ENCODE measurements around the gene KIF23.

KIF23 gene

DNA sequence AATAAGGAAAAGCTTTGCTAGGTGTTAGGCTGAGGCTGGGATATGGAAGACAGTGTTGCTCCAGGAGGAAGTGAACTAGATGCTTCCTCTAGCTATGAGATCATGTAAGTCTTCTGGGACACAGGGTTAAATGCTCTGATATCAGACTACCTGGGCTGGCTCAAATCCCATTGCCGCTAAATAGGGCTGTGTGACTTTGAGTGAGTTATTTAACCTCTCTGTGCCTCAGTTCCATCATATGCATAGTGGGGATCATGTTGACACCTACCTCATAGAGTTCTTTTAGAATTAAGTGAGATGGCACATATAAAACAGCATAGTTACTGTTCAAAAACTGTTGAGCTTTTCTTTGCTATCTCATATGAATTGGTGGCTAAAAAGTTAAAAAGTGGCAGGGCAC is 51.1 kb downstream of the KIF23 start:
- no peak for DNase-seq (ENCODE audit: low read depth)

DNA sequence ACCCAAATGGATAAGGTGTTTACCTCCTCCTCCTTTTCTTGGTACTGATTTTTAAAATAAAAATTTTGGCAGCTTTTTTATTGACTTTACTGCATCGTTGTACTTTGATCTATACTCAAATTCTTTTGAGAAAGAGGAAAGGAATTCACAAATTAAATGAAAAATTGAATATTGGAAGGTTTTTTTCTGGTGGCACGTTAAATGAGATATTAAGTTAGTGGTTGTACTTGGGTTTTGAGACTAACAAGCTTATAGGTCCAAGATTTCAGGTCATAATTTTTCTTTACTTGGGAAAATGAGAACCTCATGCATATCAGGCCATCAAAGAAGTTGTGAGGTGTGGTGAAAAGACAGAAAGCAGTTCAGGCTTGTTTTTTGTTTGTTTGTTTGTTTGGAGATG is 52.6 kb downstream of the KIF23 start:
- no peak for DNase-seq (ENCODE audit: low read depth)

DNA sequence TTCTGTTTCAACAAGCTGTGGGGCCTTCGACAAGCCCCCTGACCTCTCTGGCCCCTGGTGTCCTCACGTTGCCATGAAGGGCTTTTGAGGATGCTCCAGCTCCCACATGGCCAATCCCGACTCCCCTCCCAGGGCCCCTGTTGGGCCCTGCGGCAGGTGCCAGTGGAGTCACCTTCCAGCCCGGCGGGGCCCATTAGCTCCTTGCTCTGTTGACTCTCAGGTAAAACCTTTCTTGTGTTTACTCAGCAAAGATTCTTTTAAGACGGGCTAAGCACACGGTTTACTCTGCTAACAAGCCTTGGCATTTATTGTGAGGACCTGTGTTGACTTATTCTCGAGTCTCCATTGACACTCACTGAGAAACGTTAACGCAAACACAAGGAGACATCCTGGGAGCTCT is 53.5 kb downstream of the KIF23 start:
- no peak for DNase-seq (ENCODE audit: low read depth)

DNA sequence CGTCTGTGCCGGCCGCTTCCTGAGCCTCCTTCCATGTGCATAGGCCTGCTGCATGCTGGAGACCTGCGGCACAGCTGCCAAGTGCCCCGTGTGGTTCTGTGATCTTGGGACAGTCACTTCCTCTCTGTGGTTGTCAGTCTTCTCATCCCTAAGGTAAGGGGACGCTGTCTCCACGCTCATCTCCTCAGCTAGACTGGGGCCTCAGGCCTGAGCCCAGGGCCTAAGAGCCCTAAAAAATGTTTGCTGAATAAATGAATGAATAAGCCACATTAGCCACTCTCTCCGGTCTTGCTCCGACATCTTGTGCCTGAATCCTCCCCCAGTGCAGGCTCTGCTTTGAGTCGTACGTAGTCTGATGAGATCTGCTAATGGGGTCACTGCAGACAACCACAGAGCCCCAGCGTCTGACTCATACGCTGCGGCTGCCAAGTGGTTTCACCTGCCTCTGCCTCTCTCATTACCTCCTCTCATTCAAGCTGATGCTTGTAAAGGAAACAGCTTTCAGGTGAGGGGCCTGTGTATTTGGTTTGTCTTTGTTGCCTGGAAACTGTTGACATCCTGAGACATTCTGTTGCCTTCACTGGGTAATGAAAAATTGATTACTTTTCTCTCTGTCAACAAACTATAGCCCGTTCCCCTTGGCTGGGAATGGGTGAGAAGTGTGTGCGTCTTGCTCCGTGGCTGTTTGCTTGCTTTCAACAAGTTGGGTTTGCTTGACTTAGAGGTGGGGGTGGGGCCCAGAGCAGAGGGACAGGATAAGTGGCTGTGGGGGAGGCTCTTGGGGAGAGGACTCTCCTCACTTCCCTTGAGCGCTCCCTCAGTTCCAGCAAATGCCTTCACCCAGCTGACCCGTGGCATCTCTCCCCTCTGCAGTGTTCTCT is 54.3 kb downstream of the KIF23 start:
- peak; percentile 73 for DNase-seq (ENCODE audit: low read depth)

DNA sequence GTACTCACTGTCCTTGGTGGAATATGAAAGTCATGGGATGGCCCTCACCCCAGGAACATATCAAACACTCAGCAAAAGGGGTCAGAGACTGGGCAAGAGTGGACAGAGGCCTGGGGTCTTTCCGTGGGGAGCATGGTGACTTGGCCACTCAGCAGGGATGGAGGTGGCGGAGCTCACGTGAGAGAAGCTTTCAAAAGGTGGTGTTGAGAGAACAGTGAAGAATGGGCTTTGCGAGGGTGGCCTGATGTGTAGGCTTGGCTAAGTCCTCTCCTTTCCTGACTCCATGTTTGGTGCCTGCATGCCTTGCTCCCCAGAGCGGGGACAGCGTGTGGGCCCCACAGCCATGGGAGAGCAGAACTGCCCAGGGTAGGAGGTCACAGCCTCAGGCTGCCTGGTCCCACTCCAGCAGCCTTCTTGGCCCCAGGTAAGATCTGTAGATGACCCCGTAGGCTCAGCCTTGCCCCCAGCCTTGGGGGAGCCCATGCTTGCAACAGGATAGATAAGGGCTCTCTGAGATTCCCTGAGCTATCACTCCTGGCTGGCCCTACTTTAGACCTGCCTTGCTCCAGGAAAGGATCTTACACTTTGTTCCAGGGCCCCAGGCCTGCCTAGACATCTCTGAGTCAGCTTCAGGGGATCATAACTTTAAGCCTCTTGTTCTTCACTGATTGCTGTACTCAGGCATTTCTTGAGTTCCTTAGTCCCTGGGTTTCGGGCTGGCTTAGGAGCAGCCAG is 55.5 kb downstream of the KIF23 start:
- no peak for DNase-seq (ENCODE audit: low read depth)

DNA sequence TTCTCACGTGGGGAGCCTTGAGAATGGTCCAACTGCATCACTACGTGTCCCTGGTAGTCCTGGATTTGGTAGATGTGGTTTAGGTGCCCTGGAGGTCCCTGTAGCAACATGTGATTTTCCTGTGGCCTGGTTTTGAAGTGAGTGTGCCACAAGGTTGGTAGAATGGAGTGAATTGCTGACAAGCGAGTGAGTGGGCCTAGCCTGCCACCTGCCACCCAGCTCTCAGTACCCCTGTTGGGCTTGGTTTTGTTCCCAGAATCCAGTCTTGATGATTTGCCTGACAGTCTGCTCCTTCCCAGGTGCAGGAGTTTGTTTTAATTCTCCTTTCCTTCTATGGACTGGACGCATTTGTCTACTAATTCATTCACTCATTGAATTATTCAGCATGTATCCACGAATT is 57.9 kb downstream of the KIF23 start:
- no peak for DNase-seq (ENCODE audit: low read depth)

DNA sequence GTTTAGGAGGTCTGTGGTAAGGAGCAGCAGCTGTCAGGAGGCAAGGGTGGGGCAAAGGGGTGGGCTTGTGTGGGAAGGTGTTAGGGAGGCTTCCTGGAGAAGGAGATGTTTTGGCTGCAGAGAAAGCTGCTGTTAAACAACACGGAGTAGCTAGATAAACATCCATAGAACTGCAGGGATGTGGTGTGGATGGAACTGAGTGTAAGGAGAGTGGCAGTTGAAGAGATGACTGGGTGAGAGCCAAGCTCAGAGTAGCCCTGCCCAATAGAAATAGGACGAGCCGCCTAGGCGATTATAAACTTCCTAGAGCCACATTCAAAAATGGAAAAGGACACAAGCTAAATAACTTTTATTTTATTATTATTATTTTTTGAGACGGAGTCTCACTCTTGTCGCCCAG is 58.4 kb downstream of the KIF23 start:
- no peak for DNase-seq (ENCODE audit: low read depth)

DNA sequence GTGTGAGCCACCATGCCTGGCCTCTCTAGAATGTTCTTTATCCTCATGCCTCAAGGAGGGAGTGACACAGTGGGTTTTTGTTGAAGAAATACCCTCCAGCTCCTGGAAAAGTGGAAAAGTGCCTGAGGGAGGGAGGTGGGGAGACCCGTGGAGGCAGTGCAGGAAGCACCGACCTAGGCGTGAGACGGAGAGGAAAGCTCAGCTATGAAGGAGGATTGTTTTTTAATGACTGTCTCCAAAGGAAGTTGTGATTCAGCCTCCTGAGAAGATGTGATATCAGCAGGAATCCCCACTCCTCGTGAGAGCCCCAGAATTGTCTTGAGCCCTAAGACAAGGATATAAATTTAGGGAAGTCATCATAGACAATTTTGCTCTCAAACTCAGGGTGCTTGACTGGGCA is 60.1 kb downstream of the KIF23 start:
- DNase-seq (ENCODE audit: low read depth), result no peak

DNA sequence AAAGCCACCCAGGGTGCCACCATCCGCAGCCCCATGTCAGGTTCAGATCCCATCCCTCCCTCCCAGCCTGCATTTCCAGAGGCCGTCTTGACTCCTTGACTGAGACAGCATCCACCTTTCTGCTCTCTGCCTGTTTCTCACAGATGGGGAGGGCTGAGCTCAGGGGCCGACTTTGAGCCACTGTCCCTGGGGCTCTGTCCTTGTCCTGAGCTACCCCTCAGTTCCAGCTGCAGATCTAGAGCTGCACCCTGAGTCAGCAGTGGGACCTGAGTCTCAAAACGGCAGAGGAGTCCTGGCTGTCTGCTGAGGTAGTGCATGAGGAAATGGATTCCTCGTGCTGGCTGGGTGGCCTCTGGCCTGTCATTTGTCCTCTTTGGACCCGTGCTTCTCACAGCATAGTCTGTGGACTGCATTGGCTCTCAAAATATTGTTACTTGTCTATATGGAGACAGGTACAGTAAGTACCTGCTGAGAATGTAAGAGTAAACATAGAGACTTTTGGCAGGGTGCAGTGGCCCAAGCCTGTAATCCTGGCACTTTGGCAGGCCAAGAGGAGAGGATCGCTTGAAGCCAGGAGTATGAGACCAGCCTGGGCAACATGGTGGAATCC is 60.8 kb downstream of the KIF23 start:
- DNase-seq (ENCODE audit: low read depth), result no peak

DNA sequence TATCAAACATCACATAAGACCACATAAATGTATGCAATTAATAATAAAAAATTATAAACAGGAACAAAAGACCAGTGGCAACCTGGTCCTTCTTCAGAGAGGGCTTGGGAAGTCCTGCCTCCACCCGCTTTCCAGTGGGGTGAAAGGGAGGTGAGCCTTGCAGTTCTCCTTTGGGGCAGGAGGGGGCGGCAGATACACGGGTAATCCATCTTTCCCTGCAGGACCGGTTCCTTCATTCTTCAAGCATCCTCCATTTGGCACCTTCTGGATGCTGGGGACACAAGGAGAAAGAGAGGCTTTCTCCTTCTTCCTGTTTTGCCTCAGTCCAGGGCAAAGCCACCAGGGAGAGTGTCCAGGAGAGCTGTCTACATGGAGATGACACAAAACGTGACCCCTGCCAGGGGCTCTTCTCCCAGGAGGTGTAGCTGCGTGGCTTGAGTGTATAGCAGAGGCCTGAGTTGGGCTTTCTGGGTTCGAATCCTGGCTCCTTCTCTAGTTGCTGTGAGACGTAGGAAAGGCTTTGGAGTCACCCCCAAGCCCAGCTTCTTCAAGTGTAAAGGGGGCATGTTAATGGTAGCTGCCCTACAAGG is 61.7 kb downstream of the KIF23 start:
- DNase-seq (ENCODE audit: low read depth), result peak; percentile 64

DNA sequence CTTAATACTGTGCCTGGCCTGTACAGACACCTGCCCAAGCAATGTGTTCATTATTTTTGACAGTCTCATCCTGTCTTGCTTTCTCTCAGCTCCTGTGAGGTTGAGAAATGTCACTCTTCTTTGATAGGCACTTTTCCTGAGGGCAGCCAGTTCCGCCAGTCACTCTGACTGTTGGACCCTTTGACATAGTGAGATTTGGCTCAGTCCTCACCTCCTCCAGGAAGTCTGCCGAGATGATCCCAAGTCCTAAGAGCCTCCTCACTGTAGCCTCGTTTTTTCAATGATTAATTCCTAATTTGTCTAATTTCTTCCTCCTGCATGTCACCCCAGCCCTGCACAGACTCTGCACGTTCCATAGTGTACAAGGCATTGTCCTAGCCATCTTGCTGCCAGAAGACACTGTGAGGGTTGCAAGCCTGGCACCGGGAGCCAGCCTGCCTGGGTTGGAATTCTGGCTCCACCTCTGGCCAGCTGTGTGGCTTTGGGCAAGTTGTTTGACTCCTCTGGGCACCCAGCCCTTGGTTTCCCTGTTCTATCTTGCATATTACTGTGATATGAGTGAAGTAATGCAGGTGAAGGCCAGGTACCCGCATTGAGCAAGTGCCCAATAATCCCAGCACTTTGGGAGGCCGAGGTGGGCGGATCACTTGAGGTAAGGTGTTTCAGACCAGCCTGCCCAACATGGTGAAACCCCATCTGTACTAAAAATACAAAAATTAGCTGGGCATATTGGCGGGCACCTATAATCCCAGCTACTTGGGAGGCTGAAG is 62.7 kb downstream of the KIF23 start:
- DNase-seq (ENCODE audit: low read depth), result no peak

DNA sequence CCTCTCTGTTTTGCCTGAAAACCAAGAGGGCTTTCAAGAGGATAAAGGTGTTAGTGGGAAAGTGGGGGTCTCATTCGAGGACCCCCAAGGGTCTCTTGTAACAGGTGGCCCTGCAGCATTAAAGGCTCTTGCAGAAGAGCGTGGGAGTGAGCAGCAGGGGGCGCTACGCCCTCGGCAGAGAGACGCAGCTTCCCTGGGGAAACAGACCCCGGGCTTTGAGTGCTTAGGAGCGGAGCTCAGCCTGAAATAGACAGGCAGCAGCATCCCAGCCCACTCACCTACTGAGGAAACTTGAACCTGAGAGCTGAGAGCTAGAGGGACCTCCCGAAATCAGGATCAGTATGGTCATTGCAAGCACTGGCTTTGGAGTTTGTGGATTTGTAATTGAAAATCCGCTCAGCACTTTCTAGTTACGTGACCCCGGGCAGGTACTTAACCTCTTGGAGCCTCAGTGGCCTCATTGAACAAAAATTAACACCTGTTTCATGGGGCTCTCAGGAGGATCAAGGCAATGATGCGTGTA is 64.2 kb downstream of the KIF23 start:
- no peak for DNase-seq (ENCODE audit: low read depth)

DNA sequence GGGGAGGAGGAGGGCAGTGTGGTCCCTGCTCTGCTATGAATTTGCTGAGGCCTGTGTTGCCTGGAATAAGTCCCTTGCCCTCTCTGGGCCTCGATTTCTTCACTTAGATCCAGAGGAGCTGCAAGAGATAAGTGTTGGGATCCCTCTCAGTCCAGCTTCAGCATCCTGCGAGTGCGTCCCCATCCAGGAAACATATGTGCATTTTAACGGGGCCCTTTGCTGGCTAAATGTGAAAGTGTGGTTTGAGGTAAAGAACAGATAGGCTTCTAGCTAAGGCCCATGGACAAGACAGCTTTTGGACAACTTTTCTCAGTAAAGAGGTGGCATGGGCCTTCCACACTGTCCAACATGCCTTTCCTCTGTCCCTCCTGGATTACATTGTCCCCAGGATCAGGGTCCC is 64.9 kb downstream of the KIF23 start:
- DNase-seq (ENCODE audit: low read depth), result no peak

DNA sequence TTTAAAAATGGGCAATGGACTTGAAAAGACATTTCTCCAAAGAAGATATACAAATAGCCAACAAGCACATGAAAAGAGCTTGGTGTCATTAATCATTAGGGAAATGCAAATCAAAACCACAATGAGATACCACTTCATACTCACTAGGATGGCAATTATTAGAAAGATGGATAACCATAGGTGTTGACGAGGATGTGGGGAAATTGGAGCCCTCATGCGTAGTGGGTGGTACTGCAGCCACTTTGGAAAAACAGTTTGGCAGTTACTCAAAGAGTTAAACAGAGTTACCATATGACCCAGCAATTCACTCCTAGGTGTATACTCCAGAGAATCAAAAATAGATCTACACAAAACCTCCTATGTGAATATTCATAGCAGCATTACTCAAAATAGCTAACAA is 65.8 kb downstream of the KIF23 start:
- DNase-seq (ENCODE audit: low read depth), result no peak

DNA sequence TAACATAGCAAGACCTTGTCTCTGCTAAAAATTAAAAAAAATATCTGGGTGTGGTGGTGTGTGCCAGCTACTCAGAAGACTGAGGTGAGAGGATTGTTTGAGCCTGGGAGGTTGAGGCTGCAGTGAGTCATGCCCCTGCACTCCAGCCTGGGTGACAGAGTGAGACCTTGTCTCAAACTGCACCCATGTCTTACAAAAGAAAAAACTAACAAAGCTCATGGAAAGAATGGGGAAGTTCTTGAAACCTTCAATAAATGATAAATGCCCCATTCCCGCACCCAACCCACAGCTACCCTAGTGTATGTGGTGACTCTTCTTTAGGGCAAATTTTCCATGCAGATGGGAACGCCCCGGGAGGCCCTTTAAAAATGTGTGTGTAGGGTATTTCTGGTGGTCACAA is 66.8 kb downstream of the KIF23 start:
- DNase-seq (ENCODE audit: low read depth), result no peak

DNA sequence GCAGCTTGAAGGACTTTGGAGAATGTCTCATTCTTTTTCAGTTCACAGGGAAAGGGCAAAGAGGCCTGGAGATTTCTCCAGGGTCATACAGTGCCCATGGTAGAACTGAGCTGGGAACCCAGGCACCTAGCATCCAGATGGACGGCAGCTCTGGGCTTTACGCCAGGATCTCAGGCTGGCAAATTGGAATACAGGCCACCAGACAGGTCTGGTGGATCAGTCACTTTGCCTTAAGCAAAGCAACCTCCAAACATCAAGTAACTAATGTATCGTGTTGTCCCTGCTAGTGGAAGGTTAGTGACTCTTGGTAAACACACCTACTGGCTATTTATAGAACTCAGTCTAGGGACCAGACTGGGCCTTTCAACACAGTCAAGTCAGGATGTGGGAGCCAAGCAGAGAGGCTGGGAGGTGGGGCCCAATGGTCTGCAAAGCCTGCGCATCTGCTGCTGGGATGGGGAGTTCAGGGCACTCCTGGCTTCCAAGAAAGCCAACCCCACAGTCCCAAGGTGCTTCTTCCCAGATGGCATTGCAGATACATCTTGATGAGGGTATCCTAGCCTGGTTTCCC is 68.6 kb downstream of the KIF23 start:
- no peak for DNase-seq (ENCODE audit: low read depth)

DNA sequence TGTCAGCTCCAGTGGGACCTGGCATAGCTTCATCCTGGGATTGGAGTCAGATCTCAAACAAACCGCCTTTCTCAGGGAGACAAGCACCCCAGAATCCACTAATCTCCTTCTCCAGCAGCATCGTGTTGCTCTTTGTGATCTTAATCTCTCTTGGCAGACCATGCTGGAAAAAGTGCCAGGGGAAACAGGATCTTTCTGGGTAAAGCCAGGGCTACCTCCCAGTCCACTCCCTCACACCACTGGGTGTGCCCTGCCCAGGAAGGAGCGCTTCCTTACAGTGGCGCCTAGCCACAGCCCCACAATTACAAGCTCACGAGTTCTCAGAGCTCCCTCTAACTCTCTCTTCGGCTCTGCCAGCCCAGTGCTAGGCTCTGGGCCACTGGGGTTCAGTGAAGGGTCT is 70.7 kb downstream of the KIF23 start:
- DNase-seq (ENCODE audit: low read depth), result no peak

DNA sequence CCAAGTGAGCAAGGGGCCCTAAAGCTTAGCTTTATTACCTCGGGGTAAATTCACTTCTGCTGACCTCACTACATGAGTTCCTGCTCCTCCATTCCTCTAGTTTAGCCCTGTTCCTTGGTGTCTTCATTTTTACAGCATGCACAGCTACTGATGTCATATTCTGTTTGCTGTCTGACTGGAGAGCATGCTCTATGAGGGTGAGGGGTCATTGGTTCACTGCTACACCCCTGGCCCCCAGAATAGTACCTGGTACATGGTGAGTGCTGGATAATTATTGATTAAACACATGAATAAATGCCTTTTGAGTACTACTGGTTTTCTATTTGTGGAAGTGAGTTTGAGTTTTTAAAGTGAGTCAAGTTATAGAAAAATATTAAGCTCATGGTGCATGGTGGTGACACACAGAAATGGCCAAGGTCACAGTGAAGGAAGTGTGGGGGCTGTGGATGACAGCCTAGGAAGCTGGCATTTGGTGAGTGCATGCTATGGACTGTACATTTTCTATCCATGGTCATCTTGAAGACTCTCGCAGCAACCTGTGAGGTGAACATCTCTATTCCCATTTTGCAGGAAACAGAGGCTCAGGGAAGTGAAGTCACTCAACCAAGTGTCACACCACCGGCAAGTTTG is 72.4 kb downstream of the KIF23 start:
- no peak for DNase-seq (ENCODE audit: low read depth)

DNA sequence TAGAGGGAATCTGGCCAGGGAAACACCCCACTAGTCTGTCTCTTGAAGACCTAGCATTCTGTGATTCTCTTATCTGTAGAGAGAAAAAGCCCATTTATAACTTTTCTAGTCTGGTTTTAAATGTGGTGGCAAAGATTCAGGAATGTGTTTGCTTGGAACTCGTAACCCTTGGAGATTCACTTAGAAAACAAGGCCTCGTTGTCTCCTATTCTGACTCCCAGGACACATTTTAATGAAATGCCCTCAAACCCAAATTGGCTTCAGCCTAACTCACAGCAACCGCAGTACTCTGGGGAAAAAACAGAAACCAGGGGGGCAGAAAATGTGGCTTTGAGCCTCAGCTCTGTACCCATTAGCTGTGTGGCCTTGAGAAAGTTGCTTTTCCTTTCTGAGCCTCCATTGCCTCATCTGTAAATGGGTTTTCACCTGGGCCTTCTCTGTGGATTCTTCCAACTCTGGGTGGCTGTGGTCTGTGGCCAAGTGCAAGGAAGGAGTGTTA is 75.0 kb downstream of the KIF23 start:
- no peak for DNase-seq (ENCODE audit: low read depth)

DNA sequence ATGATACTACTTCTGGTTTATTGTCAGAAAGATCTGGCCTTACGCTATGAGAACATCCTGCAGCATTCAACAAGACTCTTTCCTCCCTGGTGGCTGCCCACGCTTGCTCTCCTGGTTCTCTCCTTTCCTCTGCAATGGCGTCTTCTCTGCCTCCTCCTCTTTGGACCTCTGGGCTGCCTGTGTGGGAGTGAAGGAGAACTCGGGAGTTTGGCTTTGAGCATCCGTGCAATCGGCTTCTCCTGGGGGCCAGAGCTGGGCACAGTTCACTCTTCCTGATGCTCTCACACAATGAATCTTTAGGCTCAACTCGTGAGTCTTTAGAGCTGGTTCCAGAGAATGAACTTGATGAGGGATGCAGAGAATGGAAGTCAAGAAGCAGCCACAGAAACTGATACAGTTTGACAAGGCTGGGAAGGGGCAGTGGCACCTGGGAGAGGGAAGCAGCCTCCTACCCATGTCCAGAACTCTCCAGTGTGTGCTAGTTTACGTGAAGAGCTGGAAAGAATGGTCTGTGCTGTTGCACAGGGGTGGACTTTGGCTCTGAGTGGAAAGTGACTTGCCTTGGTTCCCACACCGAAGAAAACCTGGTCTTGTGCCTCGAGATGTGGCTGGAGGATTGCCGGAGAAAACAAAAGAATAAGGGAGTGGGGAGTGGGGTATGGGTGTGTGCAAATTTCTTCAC is 76.3 kb downstream of the KIF23 start:
- no peak for DNase-seq (ENCODE audit: low read depth)
